GM19193 (cell line): ENCODE measurements around the gene GRIN2A.

ENCODE experiments used
- POLR2A ChIP-seq: IDR thresholded peaks from 4 replicates; pipeline ENCODE4 v1.6.1; 2011; ENCODE audit not compliant: insufficient read depth, insufficient read length; ENCODE audit errors: extremely low read depth

Gene GRIN2A

DNA sequence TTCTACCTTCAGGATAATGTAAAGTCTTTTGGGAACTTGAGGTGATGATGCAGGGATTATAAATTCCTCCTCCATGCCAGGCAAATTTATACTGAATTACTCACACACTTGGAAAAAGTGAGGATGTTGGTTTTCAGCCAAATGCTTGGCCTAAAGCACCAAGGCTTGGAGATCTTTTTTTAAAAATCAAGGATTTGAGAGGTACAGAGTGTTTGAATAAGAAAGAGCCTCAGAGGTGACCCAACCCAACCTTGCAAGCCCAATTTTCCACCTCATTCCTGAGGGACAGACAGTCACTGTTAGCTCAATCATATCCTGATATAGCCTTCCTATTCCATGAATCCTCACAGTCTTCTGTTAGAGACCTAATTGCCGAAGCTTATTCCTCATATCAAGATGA is 14.0 kb downstream of the GRIN2A start:
- TF ChIP-seq POLR2A, result no peak

DNA sequence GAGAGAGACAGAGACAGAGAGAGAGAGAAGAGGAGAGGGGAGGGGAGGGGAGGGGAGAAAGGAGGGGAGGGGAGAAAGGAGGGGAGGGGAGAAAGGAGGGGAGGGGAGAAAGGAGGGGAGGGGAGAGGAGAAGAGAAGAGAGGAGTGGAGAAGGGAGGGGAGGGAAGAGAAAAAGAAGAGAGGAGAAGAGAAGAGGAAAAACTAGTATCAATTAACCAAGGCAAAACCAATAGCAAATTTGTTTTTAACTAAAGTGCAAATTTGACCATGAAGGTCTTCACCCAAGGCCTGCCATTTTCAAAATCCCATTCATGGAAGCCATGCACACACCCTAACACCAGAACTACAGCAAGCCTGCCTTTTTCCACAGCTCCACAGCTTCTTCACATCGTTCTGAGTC is 16.6 kb downstream of the GRIN2A start:
- no peak for TF ChIP-seq POLR2A

DNA sequence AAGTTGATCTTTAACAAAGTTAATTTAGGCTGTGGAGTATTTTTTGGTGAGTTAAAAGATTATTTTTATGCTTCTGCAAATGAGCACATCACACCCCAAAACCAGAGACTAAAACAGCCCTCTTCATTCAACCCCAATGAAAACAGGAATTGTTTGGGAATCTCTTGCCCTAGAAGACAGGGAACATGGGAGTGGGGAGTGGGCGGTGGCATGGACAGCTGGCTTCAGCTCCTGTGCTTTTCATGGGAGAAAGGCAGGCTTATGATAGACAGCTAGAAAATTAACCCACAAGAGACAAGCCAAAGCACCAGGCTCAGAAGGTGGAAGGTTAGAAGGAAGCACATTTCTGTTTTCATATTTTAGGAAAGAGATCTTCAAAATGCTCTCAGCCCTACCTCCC is 19.2 kb downstream of the GRIN2A start:
- TF ChIP-seq POLR2A, result no peak

DNA sequence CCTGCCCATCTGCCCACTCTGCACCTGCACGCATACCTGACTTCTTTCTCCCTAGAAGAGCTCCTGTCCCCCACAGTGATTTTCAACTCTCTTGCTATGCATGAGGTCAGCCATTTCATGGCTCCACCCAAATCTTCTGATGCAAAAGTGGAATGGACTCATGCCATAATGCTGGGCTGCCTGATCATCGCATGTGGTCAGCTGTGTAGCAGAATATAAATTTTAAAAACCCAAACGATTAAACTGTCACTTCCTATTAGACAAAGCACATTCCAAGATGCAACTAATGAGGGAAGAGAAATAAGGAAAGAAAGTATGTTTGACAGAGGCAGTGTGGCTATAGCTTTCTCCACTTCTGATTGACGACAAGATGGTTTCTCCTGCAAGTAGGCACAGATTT is 26.1 kb downstream of the GRIN2A start:
- no peak for TF ChIP-seq POLR2A

DNA sequence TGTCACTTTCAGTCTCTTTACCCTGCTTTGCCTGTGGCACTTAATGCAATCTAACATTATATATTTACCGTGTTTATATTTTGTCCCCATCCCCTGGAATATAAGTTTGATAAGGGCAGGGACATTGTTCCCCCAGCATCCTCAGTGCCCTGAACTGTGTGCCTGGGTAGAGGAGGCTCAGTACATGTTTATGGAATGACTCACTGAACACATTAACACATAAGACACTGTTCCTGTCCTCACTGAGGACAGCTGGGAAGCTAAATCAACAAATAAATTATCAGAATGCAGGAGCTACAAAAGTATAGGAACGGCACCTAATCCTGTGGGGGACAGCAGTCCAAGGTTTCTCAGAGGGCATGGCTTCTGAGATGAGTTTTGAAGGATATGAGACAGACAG is 27.8 kb downstream of the GRIN2A start:
- no peak for TF ChIP-seq POLR2A

DNA sequence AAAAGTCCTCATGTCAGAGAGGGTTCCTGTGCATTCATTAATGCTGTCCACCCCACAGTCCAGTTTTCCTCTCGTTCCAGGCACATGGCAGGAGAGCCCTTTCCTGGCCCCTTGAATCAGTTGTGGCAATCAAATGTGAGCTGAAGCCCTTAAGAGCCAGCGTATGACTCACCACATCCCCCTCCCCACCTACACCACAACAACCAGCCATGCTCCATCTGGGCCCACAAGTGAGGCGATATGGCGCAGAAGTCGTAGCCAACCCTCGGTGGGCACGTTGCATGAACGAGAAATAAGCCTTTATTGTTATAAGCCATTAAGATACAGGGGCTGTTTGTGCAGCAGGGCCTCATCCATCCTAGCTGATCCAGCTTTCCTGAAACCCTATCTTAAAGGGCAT is 28.2 kb downstream of the GRIN2A start:
- no peak for TF ChIP-seq POLR2A

DNA sequence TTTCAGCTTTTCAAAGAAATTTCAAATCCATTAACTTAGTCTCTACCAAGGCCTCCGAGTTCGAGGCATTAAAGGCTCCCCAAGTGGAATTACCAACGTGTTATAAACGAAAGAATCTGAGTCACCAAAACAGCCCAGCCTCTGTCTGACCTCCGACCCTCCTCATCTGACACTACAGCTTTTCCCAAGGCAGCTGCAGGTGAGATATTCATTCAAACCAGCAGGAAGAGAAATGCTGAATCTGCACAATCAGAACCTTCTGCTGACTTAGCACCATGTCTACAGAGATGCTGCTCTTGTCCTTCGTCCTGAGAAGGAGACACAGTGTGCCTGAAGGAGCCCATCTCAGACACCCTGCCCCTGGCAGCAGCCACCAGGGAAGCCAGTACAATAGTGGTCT is 30.5 kb downstream of the GRIN2A start:
- no peak for TF ChIP-seq POLR2A

DNA sequence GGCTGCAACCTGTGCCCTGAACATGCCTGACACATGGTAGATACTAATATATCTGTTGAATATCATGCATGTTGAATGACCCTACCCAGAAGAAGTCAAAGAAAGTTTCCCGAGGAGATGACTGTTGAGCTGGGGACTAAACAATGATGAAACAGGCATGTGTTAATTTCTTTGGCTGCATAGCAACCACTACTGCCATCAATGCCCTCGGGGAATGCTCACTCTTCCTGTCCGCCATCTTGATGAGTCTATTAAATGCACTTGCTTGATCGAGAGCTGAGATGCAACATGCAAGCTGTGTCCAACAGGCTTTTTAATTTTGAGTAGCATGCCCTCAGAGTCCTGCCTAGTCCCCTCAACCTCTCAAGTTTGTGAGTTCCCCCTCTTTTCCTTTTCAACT is 31.3 kb downstream of the GRIN2A start:
- TF ChIP-seq POLR2A, result no peak

DNA sequence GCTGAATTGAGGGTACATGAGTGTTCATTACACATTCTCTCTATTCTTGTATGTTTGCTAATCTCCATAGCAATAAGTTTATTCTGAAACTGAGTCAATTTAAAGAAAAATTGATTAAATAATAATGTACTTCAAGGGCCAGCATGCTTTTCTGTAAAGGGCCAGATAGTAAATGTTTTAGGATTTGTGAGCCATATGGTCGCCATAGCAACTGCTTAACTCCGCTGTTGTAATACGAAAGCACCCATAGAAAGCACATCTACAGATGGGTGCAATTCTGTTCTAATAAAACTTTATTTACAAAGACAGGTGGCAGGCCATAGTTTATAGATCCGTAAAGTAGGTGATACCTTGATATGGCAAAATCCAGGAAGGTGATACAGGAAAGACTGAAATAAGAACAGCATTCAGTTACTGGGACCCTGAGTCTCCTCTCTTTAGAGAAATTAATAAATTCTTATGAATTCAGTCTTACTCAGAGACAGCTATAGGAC is 36.6 kb downstream of the GRIN2A start:
- no peak for TF ChIP-seq POLR2A

DNA sequence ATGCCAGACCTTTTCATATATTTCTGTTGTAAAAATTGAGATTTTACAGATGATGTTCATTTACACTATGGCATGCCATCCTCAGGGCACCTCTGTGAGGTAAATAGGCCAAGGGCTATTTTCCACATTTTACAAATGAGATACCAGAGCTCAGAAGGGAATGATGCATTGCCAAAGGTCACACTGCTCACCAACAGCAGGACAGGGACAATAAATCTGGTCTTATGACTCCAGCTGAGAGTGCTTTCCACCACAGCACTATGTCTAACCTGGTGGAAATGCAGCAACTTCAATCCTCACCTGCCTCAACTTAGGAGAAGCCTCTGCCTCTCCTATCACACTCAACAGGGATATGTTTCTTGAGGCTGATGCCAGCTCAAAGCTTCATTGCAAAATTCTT is 40.6 kb downstream of the GRIN2A start:
- TF ChIP-seq POLR2A, result no peak

DNA sequence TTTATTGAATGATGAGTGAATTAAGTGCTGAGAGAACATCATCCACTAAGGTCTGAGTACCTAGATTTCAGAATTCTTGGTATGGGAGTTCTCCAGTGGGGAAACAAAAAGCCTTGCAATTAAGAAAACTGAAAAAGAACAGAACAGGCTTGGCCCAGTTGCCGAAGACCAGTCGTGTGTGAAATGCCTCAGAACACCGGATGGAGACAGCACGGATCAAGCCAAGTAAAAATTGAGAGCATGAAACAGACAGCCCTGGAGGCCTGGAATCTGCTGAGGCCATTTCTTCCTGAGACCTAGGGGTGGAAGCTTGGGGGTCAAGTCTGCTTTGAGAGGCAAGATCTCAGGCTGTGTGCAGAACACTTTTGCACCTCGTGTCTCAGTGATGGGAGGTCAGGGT is 43.3 kb downstream of the GRIN2A start:
- no peak for TF ChIP-seq POLR2A

DNA sequence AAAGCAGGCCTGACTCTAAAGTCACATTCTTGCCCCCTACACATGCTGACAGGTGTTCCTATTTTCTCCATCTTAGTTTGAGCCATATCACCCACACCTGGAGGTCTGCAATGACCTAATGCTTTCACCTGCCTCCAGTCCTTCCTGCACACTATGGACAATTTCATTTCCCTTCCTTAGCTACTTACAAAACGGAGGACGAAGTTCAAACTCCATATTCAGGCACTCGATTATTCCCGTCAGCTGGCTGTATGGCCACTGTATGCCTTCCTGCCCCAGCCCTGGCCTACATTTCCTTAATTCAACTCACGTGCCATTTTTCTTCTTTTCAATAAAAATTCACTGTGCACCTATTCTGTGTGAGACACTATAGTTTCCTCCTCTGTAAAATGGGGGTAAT is 44.9 kb downstream of the GRIN2A start:
- TF ChIP-seq POLR2A, result no peak

DNA sequence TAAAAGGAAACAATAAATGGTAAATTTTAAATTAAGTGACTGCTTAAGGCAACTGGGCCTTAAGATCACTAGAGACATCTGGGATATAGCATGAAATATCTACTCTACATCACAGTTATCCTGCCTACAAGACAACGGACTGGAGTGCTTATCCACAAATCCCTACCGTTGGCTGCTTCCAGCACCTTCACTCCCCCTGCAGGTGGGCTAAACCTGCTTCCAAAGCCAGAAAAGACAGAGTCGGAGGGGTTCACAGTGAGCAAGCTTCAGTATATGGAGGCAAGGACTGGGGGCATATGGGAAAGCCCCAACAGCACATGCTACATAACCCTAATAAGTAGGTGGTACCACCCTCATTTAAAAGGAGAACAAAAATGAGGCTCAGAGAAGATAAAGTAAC is 45.3 kb downstream of the GRIN2A start:
- TF ChIP-seq POLR2A, result no peak

DNA sequence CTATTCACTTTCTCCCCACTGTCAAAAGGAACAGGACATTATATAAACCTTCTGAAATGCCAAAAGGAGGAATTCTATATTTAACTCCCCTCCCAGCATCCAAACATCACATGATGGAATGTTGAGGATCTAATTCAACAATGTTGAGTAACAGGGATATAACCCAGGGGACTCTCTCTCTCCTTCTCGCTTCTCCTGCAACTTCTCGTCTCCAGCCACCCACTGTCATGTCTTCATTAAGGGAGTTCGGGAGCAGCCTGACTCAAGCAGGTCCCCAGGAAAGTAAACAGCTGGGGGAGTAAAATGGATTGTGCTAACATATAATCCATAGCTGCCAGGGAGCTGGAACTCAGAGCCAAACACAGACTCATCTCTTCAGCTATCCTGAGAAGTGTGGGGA is 51.7 kb downstream of the GRIN2A start:
- no peak for TF ChIP-seq POLR2A

DNA sequence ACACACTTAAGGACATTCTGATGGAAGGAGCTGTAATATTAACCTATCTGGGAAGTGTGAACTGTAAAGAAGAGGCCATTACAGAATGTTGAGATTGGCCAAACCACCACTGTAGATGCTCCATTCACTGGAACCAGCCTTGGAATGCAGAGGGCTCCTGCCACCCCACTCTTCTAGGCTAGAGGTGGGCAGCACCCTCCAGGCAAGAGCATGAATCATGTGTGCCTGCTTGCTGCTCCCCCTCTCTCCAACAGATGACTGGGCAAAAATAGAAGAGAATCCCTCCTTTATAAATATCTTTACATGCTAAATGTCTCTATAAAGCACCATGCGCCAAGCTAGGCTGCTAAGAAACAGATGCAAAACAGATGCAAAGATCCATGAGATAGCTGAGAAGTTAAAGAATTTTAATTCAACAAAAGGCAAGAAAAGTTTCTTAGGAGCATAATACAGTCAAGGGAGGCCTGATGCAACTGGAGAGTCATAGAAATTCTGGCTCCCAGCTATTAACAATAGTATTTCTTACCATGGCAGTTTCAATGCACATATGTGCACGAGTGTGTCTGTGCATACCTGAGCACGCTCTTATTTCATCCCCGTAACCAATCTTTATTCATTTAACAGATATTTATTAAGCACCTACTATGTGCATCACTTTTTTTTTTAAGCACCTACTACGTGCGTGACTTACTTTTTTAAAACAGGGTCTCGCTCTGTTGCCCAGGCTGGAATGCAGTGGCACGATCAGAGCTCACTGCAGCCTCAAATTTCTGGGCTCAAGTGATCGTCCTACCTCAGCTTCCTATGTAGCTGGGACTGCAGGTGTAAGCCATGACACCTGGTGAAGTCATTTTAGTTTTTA is 53.6 kb downstream of the GRIN2A start:
- TF ChIP-seq POLR2A, result no peak

DNA sequence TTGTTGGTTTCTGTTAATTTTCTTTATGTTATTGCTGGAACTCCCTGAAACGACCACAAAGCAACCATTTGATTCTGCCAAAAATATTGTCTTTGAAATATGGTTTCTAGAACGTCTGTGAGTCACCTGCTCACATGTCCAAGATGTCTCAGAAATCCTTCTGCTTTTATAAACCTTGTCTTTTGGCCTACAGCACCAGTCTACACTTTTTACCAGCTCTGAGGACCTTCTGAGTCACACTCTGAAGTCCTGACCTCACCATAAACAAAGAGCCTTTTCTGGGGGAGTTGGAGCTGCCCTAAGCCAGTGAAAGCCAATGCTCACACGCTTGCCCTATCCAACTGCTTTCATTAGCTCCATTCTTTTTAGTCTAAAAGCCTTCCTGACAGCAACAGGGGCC is 55.5 kb downstream of the GRIN2A start:
- TF ChIP-seq POLR2A, result no peak

DNA sequence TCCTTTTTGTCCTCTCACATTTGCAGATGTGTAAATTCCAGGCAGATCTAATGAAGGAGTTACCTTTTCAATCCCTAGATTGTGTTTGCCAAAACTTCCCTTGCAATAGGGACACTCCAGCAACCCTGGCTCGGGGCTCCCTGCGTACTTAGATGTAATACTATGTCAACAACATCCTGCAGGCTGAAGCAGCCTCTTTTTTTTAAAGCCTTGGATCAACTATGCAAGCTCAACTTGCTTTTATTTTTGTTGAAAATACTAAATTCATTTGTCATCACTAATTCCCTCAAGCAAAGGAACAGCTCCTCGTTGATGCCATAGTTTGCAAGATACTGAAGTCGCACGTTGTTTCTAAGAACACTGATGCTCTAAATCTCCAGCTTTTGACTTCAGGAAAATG is 59.1 kb downstream of the GRIN2A start:
- no peak for TF ChIP-seq POLR2A
